Measurements from ENCODE around the gene APBA3. TPM values are rescaled to one million over a fixed set of nuclear protein-coding genes. Genes with fewer than 3 reads are reported as not detected.
"Not testable (repeated sequence)": the region's sequence is repeated elsewhere in the genome, so short reads cannot be mapped to it uniquely, and the experiment has no call there.

The APBA3 gene
- polyA plus RNA-seq, 1 donor (not counting 4 experiments of a cell fraction or from before 2014, with no cell fraction given) = 6.7 TPM

GRCh38 chr19:3766520-3766919 lies 5.0 kb upstream of the APBA3 start:
- Histone ChIP-seq H3K9ac (ENCODE audit: control insufficient read depth, extremely low read depth, insufficient read depth, low read length) (no peak overlapping the region), H3K9me1 (ENCODE audit: control insufficient read depth, extremely low read depth, insufficient read depth, low read length) (no peaks in the 10 kb centered on the region), H2AFZ (ENCODE audit: control insufficient read depth, low read length) (no peak overlapping the region), H4K20me1 (ENCODE audit: control insufficient read depth, extremely low read depth, insufficient read depth, low read length) (no peaks in the 10 kb centered on the region), H3K4me2 (ENCODE audit: control insufficient read depth, extremely low read depth, insufficient read depth, low read depth, low read length) (no peak overlapping the region), H3K36me3 (ENCODE audit: control insufficient read depth in 2 of 2, extremely low read depth in 1 of 2, insufficient read depth in 2 of 2, low read length in 2 of 2) (peaks cover 5 to 6% of the 10 kb centered on the region in 2 experiments), H3K79me2 (ENCODE audit: control insufficient read depth, insufficient read depth, low read length) (peaks cover 3% of the 10 kb centered on the region), H3K4me1 (ENCODE audit: control insufficient read depth, extremely low read depth, insufficient read depth, low read length) (peaks cover 5% of the 10 kb centered on the region), H3K27me3 (ENCODE audit: control insufficient read depth, extremely low read depth, insufficient read depth, low read length) (peaks cover 7% of the 10 kb centered on the region), H3K27ac (ENCODE audit: control insufficient read depth, insufficient read depth, low read length) (no peak overlapping the region), H3K9me3 (ENCODE audit: control insufficient read depth, low read depth, low read length) (no peaks in the 10 kb centered on the region), H3K4me3 (ENCODE audit: control insufficient read depth in 2 of 3, extremely low read depth in 1 of 3, insufficient read depth in 2 of 3, low read depth in 1 of 3, low read length in 3 of 3) (no peak overlapping the region)
- dilution Hi-C loops (cut with MboI; ENCODE audit: extremely low pct_ligation_motif_present, low sequenced_read_pairs) = no loop called here
- TF ChIP-seq EZH2 (IDR thresholded peaks at IDR 0.05; ENCODE audit: low read length) = no peak
- TF ChIP-seq CTCF (optimal IDR thresholded peaks at IDR 0.05 in 1 of 3, IDR thresholded peaks at IDR 0.05 in 1 of 3, conservative IDR thresholded peaks at IDR 0.05 in 1 of 3; ENCODE audit: extremely low read depth in 1 of 3, insufficient read depth in 2 of 3, low read length in 3 of 3) = no peak
- FAIRE-seq = no peak
- DNase-seq (ENCODE audit: low read depth, low spot score) = no peak

GRCh38 chr19:3765757-3766156 lies 4.3 kb upstream of the APBA3 start:
- dilution Hi-C loops (cut with MboI; ENCODE audit: extremely low pct_ligation_motif_present, low sequenced_read_pairs) = not testable (repeated sequence)

GRCh38 chr19:3765121-3765520 lies 3.6 kb upstream of the APBA3 start:
- Histone ChIP-seq H3K36me3 (ENCODE audit: control insufficient read depth in 2 of 2, extremely low read depth in 1 of 2, insufficient read depth in 2 of 2, low read length in 2 of 2) (peaks cover 5 to 6% of the 10 kb centered on the region in 2 experiments), H3K4me2 (ENCODE audit: control insufficient read depth, extremely low read depth, insufficient read depth, low read depth, low read length) (no peak overlapping the region), H3K9me1 (ENCODE audit: control insufficient read depth, extremely low read depth, insufficient read depth, low read length) (no peaks in the 10 kb centered on the region), H3K27me3 (ENCODE audit: control insufficient read depth, extremely low read depth, insufficient read depth, low read length) (no peaks in the 10 kb centered on the region), H3K9me3 (ENCODE audit: control insufficient read depth, low read depth, low read length) (no peaks in the 10 kb centered on the region), H2AFZ (ENCODE audit: control insufficient read depth, low read length) (no peak overlapping the region), H4K20me1 (ENCODE audit: control insufficient read depth, extremely low read depth, insufficient read depth, low read length) (no peaks in the 10 kb centered on the region), H3K4me3 (ENCODE audit: control insufficient read depth in 2 of 3, extremely low read depth in 1 of 3, insufficient read depth in 2 of 3, low read depth in 1 of 3, low read length in 3 of 3) (no peak overlapping the region), H3K9ac (ENCODE audit: control insufficient read depth, extremely low read depth, insufficient read depth, low read length) (no peak overlapping the region), H3K4me1 (ENCODE audit: control insufficient read depth, extremely low read depth, insufficient read depth, low read length) (peaks cover 9% of the 10 kb centered on the region), H3K79me2 (ENCODE audit: control insufficient read depth, insufficient read depth, low read length) (peaks cover 14% of the 10 kb centered on the region), H3K27ac (ENCODE audit: control insufficient read depth, insufficient read depth, low read length) (no peak overlapping the region)
- FAIRE-seq = no peak
- no peak for DNase-seq (ENCODE audit: low read depth, low spot score)
- dilution Hi-C loops (cut with MboI; ENCODE audit: extremely low pct_ligation_motif_present, low sequenced_read_pairs) = no loop called here
- no peak for TF ChIP-seq EZH2 (IDR thresholded peaks at IDR 0.05; ENCODE audit: low read length)
- no peak for TF ChIP-seq CTCF (optimal IDR thresholded peaks at IDR 0.05 in 1 of 3, IDR thresholded peaks at IDR 0.05 in 1 of 3, conservative IDR thresholded peaks at IDR 0.05 in 1 of 3; ENCODE audit: extremely low read depth in 1 of 3, insufficient read depth in 2 of 3, low read length in 3 of 3)

More at GRCh38 chr19:3765757-3766156, 4.3 kb upstream of the APBA3 start:
- not testable (repeated sequence) for H3K36me3 ChIP-seq (ENCODE audit: control insufficient read depth in 2 of 2, extremely low read depth in 1 of 2, insufficient read depth in 2 of 2, low read length in 2 of 2); H3K4me3 ChIP-seq (ENCODE audit: control insufficient read depth in 2 of 3, extremely low read depth in 1 of 3, insufficient read depth in 2 of 3, low read depth in 1 of 3, low read length in 3 of 3); H3K79me2 ChIP-seq (ENCODE audit: control insufficient read depth, insufficient read depth, low read length); H3K27ac ChIP-seq (ENCODE audit: control insufficient read depth, insufficient read depth, low read length); H3K9ac ChIP-seq (ENCODE audit: control insufficient read depth, extremely low read depth, insufficient read depth, low read length); FAIRE-seq; DNase-seq (ENCODE audit: low read depth, low spot score); H3K9me3 ChIP-seq (ENCODE audit: control insufficient read depth, low read depth, low read length); H3K27me3 ChIP-seq (ENCODE audit: control insufficient read depth, extremely low read depth, insufficient read depth, low read length); H2AFZ ChIP-seq (ENCODE audit: control insufficient read depth, low read length); H3K4me1 ChIP-seq (ENCODE audit: control insufficient read depth, extremely low read depth, insufficient read depth, low read length); H3K4me2 ChIP-seq (ENCODE audit: control insufficient read depth, extremely low read depth, insufficient read depth, low read depth, low read length); H4K20me1 ChIP-seq (ENCODE audit: control insufficient read depth, extremely low read depth, insufficient read depth, low read length); H3K9me1 ChIP-seq (ENCODE audit: control insufficient read depth, extremely low read depth, insufficient read depth, low read length)
